GM13976 (cell line): ENCODE data around the gene G6PD.

ENCODE experiments used
- DNase-seq: peaks from one replicate; pipeline ENCODE4 v3.0.0; 2012; ENCODE audit warnings: low spot score
- CTCF ChIP-seq: IDR thresholded peaks from 2 replicates; pipeline ENCODE4 v1.5.1; 2012; ENCODE audit warnings: borderline replicate concordance, mild to moderate bottlenecking; ENCODE audit not compliant: insufficient read depth; ENCODE audit errors: extremely low read depth, missing control alignments, control extremely low read depth
- in situ Hi-C: fragments of 300-500 bp; cut with MboI; formaldehyde crosslinking; loops from one replicate; pipeline ENCODE4 v1.12.0; 2022; ENCODE audit warnings: low sequenced_read_pairs, mixed read lengths, inconsistent platforms; ENCODE audit not compliant: unreplicated experiment

G6PD gene

GRCh38 chrX:154529206-154529612 is 17.4 kb downstream of the G6PD start:
- TF ChIP-seq CTCF, result no peak
- no peak for DNase-seq
- in situ Hi-C loops, result loop anchor here (25.0 kb wide), 1 partner anchor 517 kb away; the partner anchor contains the start of gene IRAK1

GRCh38 chrX:154526901-154527675 is 19.6 kb downstream of the G6PD start:
- DNase-seq, result peak; percentile 73
- in situ Hi-C loops, result loop anchor here (25.0 kb wide), 1 partner anchor 515 kb away; the partner anchor contains the start of gene IRAK1
- peak; percentile 32 for TF ChIP-seq CTCF

GRCh38 chrX:154525606-154526490 is 20.8 kb downstream of the G6PD start:
- in situ Hi-C loops, result loop anchor here (25.0 kb wide), 1 partner anchor 514 kb away; the partner anchor contains the start of gene IRAK1

GRCh38 chrX:154519389-154519788 is 27.3 kb downstream of the G6PD start:
- no peak for DNase-seq
- TF ChIP-seq CTCF, result no peak
- in situ Hi-C loops, result no loop called here

More at GRCh38 chrX:154525606-154526490, 20.8 kb downstream of the G6PD start:
- no peak for TF ChIP-seq CTCF
- no peak for DNase-seq

GRCh38 chrX:154517101-154517781 is 29.4 kb downstream of the G6PD start:
- TF ChIP-seq CTCF, result no peak
- in situ Hi-C loops, result no loop called here
- no peak for DNase-seq

- TF ChIP-seq CTCF, result no peak
Observed at GRCh38 chrX:154516656-154517100, 30.0 kb downstream of the G6PD start.

More at GRCh38 chrX:154516656-154517100, 30.0 kb downstream of the G6PD start:
- in situ Hi-C loops, result no loop called here
- DNase-seq, result no peak
